22Rv1 (cell line): Measurements from ENCODE around the gene USP35.

Experiments used
- H3K27ac ChIP-seq: fragments of 450-650 bp; 2 replicates; pipeline ENCODE4 v1.5.1; 2017
- CTCF ChIP-seq: fragments of 450-650 bp; IDR thresholded peaks from 2 replicates; pipeline ENCODE4 v1.5.1; 2017; ENCODE audit warnings: mild to moderate bottlenecking
- ZFX ChIP-seq: fragments of 450-650 bp; IDR thresholded peaks from 2 replicates; pipeline ENCODE4 v1.6.1; 2017; ENCODE audit warnings: antibody characterized with exemption, borderline replicate concordance

The USP35 gene

DNA sequence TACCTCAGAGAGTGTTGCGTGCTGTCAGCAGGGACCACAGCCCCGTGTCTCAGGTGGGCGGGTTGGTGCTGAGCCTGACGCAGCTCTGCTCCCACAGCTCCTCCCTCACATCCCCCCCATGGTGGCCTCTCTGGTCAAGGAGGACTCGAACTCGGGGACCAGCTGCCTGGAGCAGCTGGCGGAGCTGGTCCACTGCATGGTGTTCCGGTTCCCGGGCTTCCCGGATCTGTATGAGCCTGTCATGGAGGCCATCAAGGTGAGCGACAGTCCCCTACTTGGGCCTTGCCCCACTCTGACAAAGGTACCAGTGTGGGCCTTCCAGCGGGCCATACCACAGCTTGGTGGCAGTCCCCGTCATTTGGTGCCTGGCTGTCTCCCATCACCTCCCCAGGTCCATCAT, 11.8 kb downstream of the USP35 start:
- no peak for TF ChIP-seq ZFX
- no peak for TF ChIP-seq CTCF
- no peak overlapping the region for H3K27ac ChIP-seq

DNA sequence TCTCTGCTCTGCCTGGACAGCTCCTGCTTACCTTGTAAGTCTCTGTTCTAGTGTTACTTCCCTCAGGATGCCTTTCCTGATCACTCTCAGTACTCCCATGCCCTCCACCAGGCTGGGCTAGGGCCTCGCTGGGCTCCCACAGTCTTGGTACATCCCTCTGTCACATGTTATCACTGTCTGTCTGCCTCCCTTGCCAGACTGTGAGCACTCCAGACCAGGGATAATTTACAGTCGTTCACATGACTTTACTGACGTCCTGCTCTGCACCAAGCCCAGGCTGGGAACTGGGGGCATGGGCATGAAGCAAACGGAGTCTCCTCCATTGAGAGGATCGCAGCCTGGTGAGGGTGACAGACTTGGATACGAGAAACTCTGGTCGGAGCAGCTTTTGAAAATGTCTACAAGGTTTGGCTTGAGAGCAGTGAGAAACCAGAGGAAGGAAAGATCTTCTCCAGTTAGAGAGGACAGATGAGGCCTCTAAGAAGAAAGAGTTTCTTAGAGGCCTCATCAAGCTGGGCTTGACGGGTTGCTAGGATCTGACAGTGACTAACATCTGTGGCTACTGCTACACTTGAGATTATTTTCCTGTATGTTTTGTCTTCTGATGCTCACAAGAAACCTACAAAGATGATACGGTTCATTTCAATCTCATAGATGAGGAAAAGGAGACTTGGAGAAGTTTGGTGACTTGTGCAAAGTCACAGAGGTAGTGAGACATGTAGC, 12.5 kb downstream of the USP35 start:
- TF ChIP-seq ZFX (no peak), CTCF (no peak)
- no peak overlapping the region for H3K27ac ChIP-seq

DNA sequence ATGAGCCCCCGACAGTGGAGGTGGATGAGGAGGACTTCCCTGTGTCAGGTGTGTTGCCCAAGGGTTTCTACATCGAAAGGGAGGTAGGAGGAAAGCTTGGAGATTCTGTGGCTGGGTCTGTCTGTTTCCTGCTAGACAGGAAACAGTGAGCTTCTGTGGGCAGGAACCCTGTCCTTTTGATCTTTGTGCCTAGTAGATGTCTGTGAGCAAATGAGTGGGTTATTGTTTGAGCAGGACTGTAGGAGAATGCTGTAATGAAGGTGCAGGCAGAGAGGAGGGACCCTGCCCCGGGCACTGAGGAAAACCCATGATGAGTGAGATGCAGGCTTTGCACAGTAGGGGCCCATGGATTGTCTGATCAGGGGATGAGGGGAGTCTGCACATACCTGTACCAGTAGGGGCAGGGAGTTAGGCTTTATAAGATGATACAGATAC, 14.0 kb downstream of the USP35 start:
- no peak for TF ChIP-seq CTCF
- TF ChIP-seq ZFX, result no peak
- H3K27ac ChIP-seq, result no peak overlapping the region

- H3K27ac ChIP-seq, result no peak overlapping the region
- TF ChIP-seq CTCF, result no peak
- no peak for TF ChIP-seq ZFX
Observed at GRCh38 chr11:78203184-78203583, 14.5 kb downstream of the USP35 start.

- no peak for TF ChIP-seq ZFX
- no peak for TF ChIP-seq CTCF
- H3K27ac ChIP-seq, result no peak overlapping the region
Observed at GRCh38 chr11:78205256-78205655, 16.5 kb downstream of the USP35 start.

- TF ChIP-seq CTCF (no peak), ZFX (no peak)
- H3K27ac ChIP-seq, result no peak overlapping the region
Observed at GRCh38 chr11:78205691-78206090, 17.0 kb downstream of the USP35 start.

GRCh38 chr11:78207532-78208256, 19.0 kb downstream of the USP35 start:
- TF ChIP-seq ZFX (no peak), CTCF (no peak)
- no peak overlapping the region for H3K27ac ChIP-seq
